ENCODE data around the gene AP3S1.

DNA sequence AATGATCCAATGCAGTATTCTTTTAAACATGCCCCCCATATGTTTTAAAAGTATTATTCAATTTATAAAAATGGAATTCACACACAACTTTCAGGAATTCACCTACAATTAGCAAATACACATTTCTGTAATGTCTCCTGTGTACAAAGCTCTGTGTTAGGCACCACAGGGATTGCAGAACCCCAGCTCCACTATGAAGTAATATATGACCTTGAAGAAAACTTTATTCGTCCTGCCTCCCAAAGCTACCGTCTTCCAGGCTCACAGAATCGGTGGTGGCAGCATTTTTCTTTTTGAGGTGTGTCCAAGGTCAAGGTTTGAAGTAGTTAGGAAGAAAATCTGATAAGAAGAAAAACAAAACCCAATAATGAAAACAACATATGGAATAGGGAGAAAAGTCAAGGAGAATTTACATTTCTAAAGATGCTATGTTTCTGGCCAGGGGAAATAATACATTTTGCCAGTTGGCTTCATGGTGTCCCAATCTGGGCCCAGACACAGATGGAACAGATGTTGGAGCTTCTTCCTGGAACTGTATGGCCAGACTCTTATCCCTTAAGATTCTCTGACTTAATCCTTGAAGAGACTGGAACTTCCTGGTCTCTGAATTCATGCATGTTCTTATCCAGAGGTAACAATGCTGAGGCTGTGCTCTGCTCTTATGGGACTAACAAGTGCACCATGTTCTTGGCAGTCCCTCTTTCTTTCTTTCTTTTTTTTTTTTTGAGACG lies 98.5 kb downstream of the AP3S1 start:
- TF ChIP-seq, protein P1, sequence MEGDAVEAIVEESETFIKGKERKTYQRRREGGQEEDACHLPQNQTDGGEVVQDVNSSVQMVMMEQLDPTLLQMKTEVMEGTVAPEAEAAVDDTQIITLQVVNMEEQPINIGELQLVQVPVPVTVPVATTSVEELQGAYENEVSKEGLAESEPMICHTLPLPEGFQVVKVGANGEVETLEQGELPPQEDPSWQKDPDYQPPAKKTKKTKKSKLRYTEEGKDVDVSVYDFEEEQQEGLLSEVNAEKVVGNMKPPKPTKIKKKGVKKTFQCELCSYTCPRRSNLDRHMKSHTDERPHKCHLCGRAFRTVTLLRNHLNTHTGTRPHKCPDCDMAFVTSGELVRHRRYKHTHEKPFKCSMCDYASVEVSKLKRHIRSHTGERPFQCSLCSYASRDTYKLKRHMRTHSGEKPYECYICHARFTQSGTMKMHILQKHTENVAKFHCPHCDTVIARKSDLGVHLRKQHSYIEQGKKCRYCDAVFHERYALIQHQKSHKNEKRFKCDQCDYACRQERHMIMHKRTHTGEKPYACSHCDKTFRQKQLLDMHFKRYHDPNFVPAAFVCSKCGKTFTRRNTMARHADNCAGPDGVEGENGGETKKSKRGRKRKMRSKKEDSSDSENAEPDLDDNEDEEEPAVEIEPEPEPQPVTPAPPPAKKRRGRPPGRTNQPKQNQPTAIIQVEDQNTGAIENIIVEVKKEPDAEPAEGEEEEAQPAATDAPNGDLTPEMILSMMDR (IDR thresholded peaks at IDR 0.05) = no peak
- TF ChIP-seq POLR2A (IDR thresholded peaks at IDR 0.05) = no peak
